NCI-H1436 treated with DMSO at 0.1 percent for 48 hours (cell line): Measurements from ENCODE around the gene MMP25.
"Not testable (repeated sequence)": the region's sequence is repeated elsewhere in the genome, so short reads cannot be mapped to it uniquely, and the experiment has no call there.

Source experiments
- DNase-seq: peaks from one replicate; lab custom pipeline; 2025; lab: John Stamatoyannopoulos, UW

MMP25 gene

DNA sequence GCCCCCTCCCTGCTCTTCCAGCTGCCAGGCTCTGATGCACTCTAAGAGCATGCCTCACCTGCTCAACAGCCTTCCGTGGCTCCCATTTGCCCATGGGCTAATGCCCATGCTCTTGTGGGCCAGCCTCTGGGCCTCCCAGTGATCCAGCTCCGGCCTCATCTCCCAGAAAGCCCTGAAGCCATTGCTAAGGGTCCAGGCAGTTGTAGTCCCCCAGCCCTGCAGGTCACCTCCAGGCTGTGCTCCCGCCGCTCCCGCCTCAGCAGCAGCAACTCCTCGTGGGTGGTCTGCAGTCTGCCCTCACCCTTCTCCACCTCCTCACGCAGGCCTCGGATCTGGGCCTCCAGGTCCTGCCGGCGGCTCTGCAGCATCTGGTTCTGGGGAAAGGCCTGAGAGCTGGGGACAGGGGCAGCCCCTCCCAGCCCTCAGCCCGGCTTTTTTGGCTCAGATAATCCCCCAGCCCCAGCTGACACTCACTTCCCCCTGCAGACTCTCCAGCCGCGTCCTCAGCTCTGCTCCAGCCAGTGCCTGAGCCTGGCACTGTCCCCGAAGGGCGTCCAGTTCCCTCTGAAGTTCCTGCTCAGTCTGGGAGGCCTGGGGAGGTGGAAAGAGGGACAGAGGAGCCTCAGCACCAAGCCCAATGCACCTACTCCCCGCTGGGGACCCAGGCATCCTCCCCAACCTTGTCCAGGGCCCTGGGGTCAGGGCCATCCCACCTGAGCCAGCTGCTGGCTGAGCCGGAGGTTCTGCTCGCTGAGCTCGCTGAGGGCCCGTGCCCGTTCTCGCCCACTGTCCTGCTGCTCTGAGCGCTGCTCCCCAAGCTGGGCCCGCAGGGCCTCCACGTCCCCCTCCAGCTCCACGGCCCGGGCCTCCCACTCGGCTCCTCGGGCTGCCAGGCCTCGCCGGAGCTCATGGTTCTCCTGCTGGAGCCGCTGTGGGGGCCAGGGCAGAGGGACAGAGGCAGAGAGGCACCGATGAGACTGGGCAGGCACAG is 15.8 kb upstream of the MMP25 start:
- no peak for DNase-seq

DNA sequence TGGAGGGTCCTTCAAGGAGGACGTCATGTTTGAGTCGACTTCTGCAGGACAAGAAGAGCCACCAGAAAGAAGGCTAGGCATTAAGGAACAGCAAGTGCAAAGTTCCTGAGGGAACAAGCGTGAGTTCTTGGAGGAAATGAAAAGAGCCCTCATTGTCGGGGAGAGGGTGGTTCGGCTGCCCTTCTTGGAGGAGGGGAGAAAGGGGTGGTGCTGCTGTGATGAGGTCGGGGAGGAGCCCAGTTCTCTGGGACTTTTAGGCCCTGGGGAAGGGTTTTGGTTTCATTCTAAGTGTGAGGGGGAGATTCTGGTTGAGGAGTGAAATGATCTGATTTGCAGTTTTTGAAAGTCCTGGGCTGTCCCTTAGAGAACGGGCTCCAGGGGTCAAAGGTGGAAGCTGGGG is 13.7 kb upstream of the MMP25 start:
- no peak for DNase-seq

DNA sequence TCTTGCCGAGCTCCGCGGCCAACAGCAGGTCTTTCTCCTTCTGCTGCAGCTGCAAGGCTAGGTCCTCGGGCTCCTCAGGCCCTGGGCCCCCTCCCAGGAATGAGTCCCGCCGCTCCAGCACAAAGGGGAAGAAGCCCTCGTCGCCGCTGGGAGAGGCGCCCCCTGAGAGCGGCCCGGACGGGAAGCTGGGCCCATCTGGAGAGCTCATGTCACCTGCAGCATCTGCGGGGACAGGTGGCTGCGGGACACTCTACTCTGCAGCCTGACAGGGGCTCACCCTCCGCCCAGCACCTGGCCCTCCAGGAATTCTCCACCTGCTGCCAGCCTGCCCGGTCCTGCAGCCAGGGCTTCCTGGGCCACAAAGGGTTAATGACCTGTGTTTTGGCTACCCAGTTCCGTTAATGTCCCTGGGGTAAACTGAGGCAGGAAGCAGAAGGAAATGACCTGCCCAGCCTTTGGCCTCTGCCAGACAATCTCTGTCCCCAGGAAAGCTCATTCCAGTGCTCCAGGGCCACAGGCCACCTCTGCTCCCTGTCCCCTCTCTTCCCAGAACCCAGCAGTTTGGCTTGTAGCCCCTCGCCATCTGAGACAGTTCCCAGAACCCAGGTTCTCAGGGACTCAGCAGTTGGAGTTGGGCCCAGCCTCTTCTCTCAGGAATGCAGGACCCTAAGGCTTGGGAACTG is 10.9 kb upstream of the MMP25 start:
- no peak for DNase-seq

DNA sequence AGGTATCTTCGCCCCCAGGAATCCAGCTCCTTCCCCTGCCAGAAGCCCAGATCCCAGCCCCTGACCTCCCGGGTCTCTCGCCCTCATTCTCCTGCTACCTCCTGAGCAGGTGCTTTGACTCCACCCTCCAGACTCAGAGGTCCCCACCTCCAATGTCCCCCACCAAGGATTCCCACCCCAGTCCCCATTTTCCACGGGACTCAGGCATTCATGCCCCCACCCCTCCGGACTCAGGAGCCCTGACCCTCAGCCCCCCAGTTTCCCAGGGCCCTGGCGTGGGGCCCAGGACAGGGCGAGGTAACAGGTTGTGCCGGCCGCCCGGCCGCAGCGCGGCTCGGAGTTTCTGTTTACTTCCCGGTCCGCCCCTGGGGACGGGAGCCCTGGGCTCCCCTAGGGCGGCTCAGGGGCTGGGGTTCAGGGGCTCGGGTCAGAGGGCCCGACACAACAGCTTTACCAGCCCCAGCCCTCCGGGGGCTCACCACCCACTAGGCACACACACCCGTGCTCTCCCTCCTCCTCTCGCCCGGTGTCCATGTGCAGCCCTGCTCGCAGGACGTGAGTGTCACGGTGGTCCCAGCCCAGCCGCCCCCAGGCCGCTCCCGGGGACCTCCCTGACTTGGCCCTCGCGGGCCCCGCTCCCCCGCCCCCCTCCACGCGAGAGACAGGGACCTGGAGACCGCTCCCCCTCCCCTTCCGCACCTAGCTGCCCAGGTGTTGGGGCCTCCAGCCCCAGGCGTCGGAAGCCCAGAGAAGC is 10.2 kb upstream of the MMP25 start:
- no peak for DNase-seq

DNA sequence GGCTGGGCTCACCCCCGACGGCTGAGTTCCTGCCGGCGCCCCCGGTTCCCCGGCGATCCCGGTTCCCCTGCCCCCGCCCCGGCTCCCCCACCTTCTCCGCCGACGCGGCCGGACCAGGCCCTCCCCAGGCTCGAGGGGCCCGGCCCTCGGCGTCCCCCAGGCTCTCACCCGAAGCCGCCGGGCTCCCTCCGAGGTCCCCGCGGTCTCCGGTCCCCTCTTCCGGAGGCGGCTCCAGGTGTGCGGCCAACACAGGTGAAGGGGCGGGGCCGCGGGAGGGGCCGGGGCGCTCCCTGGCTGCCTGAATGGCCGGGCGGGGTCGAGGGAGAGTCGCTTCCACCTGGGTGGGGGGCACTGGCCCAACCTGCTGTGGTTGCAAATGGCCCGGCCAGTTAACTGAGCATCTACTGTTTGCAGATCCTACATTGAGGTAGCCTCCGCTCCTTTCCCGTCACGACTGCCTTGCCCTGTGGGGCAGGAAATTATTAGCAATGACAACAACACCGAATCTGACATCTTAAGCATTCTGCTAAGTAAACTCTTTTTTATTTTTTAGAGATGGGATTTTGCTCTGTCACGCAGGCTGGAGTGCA is 9.5 kb upstream of the MMP25 start, which contains the start of gene BICDL2:
Gene BICDL2 (minus strand): TSS at position 219 of the 590 bp plus-strand sequence. CDS start 1,448 bp downstream, outside the sequence.
- DNase-seq: no peak

DNA sequence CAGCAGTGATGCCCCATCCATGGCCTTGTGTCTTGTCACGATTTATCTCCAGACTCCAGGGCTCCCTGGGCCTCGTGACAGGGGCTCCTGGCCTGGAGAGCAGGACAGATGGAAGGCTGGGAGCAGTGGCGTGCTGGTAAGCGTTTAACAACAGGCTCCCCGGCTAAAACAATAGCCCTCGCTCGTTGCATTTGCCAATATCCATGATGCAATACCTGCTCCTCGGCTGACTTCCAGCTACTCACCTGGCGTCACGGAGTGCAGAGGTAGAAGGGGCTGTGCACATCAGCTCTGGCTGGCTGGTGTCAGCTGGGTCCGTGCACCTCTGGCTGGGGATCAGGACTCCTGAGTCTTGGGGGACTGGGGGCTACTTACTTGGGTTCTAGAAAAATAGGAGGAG is 8.1 kb upstream of the MMP25 start:
- no peak for DNase-seq

DNA sequence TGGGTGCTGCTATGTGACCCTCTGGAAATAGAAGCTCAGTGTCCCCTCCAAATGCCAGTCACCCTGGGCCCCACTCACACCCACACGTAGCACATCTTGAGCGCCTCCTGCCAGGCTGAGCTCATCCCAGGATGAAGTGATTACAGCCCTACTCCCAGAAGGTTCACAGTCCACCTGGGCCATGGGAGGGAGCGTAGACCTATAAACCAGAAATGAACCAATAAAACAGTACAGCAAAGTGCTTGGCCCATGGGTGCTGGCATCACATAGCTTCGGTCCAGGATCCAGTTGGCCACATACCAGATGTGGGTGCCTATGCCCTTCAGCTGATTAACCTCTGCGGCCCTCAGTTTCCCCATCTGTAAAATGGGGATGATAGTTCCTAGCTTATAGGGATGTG is 7.5 kb upstream of the MMP25 start:
- DNase-seq: no peak

DNA sequence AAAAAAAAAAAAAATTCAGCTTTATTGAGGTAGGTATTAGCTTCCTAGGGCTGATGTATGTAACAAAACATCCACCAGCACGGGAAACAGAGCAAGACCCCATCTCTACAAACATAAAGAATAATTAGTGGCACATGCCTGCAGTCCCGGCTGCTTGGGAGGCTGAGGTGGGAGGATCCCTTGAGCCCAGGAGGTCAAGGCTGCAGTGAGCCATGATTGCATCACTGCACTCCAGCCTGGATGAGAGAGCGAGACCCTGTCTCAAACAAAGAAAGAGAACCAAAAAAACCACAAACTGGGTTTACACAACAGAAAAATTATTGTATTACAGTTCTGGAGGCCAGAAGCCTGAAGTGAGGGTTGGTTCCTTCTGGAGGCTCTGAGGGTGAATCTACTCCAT is 4.0 kb upstream of the MMP25 start:
- no peak for DNase-seq

DNA sequence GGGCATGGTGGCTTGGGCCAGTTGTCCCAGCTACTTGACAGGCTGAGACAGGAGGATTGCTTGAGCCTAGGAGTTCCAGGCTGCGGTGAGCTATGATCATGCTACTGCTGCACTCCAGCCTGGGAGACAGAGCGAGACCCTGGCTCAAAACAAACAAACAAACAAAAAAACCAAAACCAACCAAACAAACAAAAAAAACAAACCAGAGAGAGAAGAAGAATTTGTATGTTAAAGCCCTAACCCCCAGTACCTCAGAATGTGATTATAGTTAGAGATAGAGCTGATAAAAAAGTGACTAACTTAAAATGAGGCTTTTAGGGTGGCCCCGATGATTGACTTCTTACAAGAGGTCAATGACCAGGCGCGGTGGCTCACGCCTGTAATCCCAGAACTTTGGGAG is 1.7 kb upstream of the MMP25 start:
- no peak for DNase-seq

DNA sequence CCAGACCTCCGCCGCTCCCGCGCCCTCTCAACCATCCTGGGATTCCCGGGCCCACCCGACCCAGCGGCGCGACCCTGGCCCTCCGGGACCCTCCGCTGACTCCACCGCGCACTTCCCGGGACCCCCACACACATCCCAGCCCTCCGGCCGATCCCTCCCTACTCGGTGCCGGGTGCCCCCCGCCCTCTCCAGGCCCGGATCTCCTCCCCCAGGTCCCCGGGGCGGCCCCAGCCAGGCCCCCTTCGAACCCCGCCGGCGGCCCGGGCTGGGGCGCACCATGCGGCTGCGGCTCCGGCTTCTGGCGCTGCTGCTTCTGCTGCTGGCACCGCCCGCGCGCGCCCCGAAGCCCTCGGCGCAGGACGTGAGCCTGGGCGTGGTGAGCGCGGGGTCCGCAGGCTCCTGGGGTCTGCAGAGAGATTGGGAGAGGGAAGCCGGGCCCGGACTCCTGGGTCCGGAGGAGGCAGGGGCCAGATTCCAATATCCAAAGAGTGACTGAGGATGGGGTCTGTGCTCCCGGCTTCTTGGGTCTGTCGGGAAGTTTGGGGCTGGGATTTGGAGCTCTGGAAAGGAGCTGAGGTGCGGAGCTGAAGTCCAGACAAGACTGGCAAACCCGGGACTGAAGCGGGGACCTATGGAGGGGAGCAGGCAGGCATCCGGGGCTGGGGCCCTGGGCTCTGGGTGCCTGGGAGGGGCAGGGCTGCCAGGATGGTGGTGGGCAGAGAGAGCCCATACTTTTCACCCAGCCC is 453 bp downstream of the MMP25 start:
- no peak for DNase-seq

DNA sequence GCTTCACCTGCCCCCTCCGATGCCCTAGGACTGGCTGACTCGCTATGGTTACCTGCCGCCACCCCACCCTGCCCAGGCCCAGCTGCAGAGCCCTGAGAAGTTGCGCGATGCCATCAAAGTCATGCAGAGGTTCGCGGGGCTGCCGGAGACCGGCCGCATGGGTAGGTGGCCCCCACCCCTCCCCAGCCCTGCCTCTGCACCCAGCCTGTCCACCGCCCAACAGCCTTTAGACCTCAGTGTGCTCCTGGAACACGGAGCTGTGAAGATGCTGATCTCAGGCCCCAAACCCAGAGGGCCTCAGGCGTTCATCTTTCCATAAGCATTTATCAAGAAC is 993 bp downstream of the MMP25 start:
- no peak for DNase-seq

DNA sequence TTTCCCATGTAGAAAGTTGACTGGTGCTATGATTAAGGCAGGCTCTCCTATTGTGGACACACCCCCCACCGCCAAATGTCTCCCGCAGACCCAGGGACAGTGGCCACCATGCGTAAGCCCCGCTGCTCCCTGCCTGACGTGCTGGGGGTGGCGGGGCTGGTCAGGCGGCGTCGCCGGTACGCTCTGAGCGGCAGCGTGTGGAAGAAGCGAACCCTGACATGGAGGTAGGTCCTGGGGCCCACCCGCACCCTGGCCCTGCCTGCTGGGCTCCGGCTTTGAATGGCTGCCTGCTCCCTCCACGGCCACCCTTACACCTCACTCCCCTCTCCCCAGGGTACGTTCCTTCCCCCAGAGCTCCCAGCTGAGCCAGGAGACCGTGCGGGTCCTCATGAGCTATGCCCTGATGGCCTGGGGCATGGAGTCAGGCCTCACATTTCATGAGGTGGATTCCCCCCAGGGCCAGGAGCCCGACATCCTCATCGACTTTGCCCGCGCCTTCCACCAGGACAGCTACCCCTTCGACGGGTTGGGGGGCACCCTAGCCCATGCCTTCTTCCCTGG is 3.6 kb downstream of the MMP25 start:
- DNase-seq: no peak

DNA sequence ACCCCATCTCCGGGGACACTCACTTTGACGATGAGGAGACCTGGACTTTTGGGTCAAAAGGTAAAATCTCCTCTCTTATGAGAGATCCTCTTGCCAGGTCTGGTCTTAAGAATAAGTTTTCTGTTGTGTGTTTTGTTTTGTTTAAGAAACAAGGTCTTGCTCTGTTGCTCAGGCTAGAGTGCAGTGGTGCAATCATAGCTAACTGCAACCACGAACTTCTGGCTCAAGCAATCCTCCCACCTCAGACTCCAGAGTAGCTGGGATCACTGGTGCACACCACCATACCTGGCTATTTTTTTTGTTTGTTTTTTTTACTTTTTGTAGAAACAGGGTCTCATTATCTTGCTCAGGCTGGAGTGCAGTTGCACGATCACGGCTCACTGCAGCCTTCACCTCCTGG is 4.1 kb downstream of the MMP25 start:
- DNase-seq: no peak

DNA sequence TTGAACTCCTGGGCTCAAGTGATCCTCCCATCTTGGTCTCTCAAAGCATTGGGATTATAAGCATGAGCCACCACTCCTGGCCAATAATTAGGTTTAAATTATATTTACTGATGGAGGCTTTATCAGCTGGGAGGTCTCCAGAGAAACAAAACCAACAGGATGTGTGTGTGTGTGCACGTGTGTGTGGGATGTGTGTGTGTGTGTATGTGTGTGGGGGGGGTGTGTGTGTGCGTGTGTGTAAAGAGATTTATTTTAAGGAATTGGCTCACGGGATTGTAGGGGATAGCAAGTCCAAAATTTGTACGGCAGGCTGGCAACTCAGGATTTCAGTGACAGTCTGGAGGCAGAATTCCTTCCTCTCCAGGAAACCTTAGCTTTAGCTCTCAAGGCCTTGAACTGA is 4.6 kb downstream of the MMP25 start:
- DNase-seq: no peak

DNA sequence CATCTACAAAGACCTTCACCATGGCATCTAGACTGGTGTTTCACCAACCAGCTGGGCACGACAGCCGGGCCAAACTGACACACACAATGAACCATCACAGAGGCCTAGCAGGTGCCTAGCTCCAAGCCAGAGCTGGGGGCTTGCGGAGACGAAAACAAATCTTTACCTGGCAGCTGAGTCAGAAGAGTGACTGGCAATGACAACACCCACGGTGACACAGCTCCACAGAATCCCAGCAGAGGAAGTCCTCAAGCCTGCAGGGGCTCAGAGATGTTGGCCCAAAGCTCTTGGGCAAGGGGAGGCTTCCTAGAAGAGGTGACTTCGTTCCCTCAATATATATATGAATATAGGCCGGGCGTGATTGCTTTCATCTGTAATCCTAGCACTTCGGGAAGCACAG is 5.1 kb downstream of the MMP25 start:
- no peak for DNase-seq

DNA sequence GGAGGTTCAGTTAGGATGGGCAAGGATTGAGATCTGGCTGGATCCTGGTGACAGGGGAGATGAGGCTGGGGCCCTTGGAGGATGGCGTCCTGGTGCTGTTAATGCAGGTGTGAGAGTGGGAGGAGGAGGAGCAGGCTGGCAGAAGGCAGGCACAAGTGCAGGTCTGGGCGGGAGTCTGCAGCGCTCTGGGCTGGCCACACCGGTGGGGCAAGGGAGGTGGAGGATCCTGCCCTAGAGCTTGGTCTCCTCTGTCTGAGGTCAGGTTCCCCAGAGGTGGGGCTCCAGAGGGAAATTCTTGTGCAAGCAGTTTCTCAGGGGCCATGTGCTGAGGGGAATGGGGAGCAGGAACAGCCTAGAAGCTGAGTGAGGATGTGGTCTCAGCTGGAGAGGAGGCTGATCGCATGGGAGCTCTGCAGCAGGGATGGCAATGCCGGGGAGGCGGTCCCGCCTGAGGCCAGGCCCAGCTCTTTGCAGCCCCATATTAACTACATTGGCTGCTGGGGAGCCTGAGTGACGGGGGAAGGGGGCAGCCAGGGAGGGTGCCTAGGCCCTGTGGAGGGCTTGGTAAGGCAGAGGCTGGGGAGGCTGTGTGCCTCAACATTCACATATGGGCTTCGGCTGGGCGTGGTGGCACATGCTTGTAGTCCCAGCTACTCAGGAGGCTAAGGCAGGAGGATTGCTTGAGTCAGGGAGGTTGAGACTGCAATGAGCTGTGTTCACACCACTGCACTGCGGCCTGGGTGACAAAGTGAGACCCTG is 6.4 kb downstream of the MMP25 start:
- not testable (repeated sequence) for DNase-seq

DNA sequence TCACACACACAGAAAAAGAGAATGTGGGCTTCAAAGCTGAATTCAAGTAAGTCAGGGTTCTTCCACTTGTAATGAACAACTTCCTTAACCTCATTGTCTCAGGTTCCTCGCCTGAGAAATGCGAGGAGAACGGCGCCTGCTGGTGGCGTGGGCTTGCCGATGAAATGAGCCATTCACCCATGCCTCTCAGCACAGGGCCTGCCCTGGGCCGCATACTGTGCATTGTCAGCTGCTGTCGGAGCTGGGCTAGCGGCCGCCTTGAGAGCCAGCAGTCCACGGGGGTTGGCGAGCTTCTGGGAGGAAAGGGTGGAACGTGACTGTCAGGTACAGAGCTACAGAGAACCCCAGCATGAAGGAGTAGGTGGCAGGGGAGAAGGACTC is 7.0 kb downstream of the MMP25 start:
- not testable (repeated sequence) for DNase-seq

DNA sequence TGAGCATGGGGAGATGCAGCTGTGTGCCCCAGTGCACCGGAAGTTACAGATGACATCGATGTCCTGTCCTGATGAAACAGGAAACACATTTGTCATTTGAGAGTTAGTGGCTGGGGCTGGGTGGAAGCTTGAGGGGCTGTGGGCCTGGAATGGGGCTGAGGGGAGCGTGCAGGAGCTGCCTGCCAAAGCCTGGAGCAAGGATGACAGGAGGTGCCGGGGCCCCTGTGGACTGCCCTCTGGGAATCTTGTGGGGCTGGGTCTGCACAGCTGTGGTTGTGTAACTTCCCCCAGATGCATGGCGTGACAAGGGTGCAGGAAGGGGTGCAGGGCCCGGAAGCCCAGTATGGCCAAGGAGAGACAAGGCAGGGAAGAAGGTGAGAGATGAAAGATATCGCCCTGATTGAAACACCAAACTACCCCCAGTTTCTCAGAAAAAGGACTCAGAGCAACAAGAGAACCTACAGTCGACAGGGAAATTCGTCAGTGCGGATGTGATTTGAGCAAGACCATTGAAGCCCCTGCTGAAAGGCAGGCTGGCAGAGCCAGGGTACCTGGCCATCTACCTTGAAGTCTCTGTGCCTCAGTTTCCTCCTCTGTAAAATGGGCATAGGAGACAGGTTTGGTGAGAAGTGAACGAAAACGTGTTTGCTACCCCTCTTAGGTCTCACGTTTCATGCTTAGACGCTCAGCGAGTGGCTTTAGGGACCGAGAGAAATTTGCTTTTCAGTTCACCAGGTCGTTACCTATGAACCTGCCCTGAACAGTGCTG is 8.8 kb downstream of the MMP25 start:
- no peak for DNase-seq

DNA sequence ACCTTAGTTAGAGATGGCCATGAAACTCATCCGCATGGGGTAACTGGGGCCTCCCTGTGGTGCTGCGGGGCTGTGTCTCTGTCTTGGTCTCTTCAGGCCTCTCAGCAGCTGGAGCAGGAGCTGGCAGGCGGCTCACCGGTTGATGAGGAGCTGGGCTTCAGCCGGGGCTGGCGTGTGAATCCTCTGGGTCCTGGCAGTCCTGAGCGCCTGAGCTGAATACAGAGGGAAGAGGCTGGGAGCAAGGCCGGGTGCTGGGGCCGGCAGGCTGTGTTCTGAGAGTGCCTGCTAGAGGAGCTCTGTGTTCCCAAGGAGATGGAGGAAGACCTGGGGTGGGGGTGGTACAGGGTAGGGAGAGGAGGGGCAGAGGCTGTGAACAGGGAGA is 9.4 kb downstream of the MMP25 start:
- DNase-seq: not testable (repeated sequence)
